ENCODE results near the gene GABARAPL2. TPM values are rescaled to one million over a fixed set of nuclear protein-coding genes. Genes with fewer than 3 reads are reported as not detected.

The GABARAPL2 gene
- total and polyA plus RNA-seq, 2 donors = 77.5 to 168 TPM

DNA sequence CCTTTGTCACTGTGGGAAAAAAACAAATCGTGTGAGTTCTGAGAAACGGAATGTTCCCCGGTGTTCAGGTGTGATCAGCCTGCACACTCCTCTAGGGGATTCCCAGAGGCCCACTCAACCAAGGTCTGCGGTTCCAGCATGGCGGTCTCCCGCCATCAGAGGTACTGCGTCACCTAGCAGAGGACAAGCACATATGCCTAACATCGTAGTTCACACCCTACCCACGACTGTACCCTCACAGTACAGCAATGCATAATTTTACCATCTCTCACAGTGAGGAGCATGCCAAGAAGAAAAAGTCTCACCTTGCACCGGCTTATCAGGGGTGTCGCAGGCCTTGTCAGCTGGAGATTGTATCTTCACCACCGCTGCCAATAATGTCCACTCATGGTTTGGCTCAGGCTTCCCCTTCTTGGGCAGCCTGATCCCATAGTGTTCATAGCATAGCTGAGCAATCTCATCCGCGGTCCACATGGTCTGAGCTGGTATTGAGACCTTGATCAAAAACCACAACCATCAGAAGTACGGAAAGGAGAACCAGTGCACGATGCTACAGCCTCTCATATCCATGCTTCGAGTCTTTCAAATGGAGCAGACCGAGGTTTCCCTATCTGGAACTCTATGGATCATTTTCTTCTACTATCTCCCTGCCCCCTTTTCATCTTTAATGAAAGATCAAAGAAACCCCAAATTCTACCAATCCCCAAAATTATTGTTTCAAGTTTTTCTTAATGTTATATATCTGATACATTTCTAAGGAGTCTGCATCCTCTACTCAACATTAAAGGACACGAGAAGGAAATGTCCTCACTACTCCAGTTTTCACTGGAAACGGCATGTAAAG lies 54.4 kb downstream of the GABARAPL2 start:
- no peak for DNase-seq (ENCODE audit: extremely low spot score)
- H3K36me3 ChIP-seq (ENCODE audit: insufficient read depth) = no peaks in the 10 kb centered on the region
- H3K4me3 ChIP-seq (ENCODE audit: low read depth, low read length) = no peak overlapping the region
- peaks cover 1% of the 10 kb centered on the region for H3K4me1 ChIP-seq (ENCODE audit: insufficient read depth)
- H3K27ac ChIP-seq (ENCODE audit: low read depth) = no peak overlapping the region
- WGBS = 87% methylated on average over 20 of the region's 20 CpGs

DNA sequence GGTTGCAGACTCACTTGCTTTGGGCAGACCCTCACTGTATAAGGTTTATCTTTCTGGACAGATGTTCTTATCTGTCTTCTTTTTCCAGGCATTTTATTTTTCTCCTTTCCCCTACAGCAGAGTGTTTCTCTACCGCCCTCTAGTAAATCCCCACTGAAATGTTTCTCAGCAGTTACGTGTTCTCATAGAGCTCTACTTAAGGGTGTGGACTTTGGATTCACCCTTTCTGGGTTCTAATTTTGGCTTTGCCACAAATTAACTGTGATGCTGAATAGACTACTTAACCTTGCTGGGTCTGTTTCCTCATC lies 54.9 kb downstream of the GABARAPL2 start:
- no peak overlapping the region for H3K4me3 ChIP-seq (ENCODE audit: low read depth, low read length)
- H3K4me1 ChIP-seq (ENCODE audit: insufficient read depth) = peaks cover 1% of the 10 kb centered on the region
- no peak overlapping the region for H3K27ac ChIP-seq (ENCODE audit: low read depth)
- no peaks in the 10 kb centered on the region for H3K36me3 ChIP-seq (ENCODE audit: insufficient read depth)
- WGBS = 9% methylated on average over 2 of the region's 2 CpGs
- no peak for DNase-seq (ENCODE audit: extremely low spot score)

DNA sequence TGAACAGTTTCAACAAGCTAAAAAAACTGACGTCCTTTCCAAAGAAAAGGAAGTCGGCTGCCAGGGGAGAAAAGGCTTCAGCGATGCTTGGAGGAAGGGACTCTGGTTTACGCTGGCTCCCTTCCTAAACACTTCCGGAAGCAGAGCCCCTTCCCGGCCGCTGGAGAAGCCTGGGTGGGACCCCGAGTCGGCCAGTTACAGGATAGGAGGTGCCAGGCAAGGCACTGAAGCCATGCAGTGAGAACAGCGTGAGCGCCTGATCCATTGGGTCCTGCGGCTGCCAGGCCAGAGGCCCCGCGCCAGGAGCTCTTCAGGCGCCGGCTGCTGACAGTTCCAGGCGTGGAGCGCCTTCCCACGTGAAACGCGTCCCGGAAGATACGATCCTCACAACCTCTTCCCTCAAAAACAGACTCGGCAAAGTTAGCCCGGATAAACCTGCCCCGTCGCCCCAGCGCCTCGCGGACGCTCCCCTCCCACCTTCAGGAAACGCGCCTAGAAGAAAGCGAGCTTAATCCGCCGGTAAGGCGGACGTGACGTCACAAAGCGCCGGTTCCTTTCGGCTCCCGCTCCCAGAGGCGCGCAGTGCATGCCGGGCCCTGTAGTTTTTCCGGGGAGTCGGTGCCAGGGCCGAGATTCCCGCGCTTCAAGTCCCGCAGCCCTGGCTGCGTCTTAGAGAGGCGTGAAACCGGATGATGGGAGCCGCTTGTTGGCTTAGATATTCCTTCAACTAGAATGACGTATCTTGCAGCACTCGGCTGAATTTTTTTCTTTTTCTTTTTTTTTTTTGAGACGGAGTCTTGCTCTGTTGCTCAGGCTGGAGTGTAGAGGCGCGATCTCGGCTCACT lies 56.8 kb downstream of the GABARAPL2 start, which contains the start of gene ADAT1:
Gene ADAT1, minus strand, starts transcription at position 521 of the 845 bp plus-strand sequence. CDS start 2,482 bp downstream, outside the sequence.
- Histone ChIP-seq H3K4me3 (ENCODE audit: low read depth, low read length) (peak within 1 kb of the TSS; percentile 65), H3K4me1 (ENCODE audit: insufficient read depth) (peaks cover 1% of the 10 kb centered on the region), H3K27ac (ENCODE audit: low read depth) (peak within 1 kb of the TSS; percentile 85), H3K36me3 (ENCODE audit: insufficient read depth) (no peaks in the 10 kb centered on the region)
- WGBS = under 1% methylated on average over 62 of the region's 62 CpGs
- DNase-seq (ENCODE audit: extremely low spot score) = peak; percentile 95

GRCh38 chr16:75624921-75625334 lies 58.7 kb downstream of the GABARAPL2 start:
- H3K36me3 ChIP-seq (ENCODE audit: insufficient read depth) = peaks cover under 1% of the 10 kb centered on the region
- 35% methylated on average over 4 of the region's 4 CpGs for WGBS
- peaks cover 1% of the 10 kb centered on the region for H3K4me1 ChIP-seq (ENCODE audit: insufficient read depth)
- no peak overlapping the region for H3K27ac ChIP-seq (ENCODE audit: low read depth)
- H3K4me3 ChIP-seq (ENCODE audit: low read depth, low read length) = no peak overlapping the region
- DNase-seq (ENCODE audit: extremely low spot score) = no peak

- 87% methylated on average over 4 of the region's 4 CpGs for WGBS
- H3K36me3 ChIP-seq (ENCODE audit: insufficient read depth) = peaks cover 9% of the 10 kb centered on the region
- DNase-seq (ENCODE audit: extremely low spot score) = no peak
These were observed 60.6 kb downstream of the GABARAPL2 start for GRCh38 chr16:75626806-75627205.

More at GRCh38 chr16:75626806-75627205, 60.6 kb downstream of the GABARAPL2 start:
- Histone ChIP-seq H3K4me3 (ENCODE audit: low read depth, low read length) (no peak overlapping the region), H3K27ac (ENCODE audit: low read depth) (no peak overlapping the region), H3K4me1 (ENCODE audit: insufficient read depth) (peaks cover 1% of the 10 kb centered on the region)

Other genes with a start within 250 kb of the GABARAPL2 start
- gene CFDP1, start 132.9 kb upstream of the GABARAPL2 start, total RNA-seq = 78.8 TPM
- gene CFDP1, start 132.9 kb upstream of the GABARAPL2 start, polyA plus RNA-seq = 71.0 TPM
- gene TMEM170A, start 101.7 kb upstream of the GABARAPL2 start, total RNA-seq = 46.7 TPM
- 7.2 TPM for gene TMEM170A, start 101.7 kb upstream of the GABARAPL2 start, polyA plus RNA-seq
- 1.7 TPM for gene CHST6, start 70.9 kb upstream of the GABARAPL2 start, total RNA-seq
- gene CHST6, start 70.9 kb upstream of the GABARAPL2 start, polyA plus RNA-seq = 0.15 TPM
- not detected for gene CHST5, start 30.3 kb upstream of the GABARAPL2 start, total RNA-seq
- gene CHST5, start 30.3 kb upstream of the GABARAPL2 start, polyA plus RNA-seq = 0.09 TPM
- 14.7 TPM for gene TMEM231, start 10.1 kb upstream of the GABARAPL2 start, total RNA-seq
- gene TMEM231, start 10.1 kb upstream of the GABARAPL2 start, polyA plus RNA-seq = 10.7 TPM
- 47.2 TPM for gene ADAT1, start 56.9 kb downstream of the GABARAPL2 start, total RNA-seq
- 16.9 TPM for gene ADAT1, start 56.9 kb downstream of the GABARAPL2 start, polyA plus RNA-seq
- gene KARS1, start 81.3 kb downstream of the GABARAPL2 start, total RNA-seq = 91.1 TPM
- gene KARS1, start 81.3 kb downstream of the GABARAPL2 start, polyA plus RNA-seq = 90.6 TPM
- gene TERF2IP, start 81.4 kb downstream of the GABARAPL2 start, total RNA-seq = 39.1 TPM
- gene TERF2IP, start 81.4 kb downstream of the GABARAPL2 start, polyA plus RNA-seq = 67.7 TPM
- gene CPHXL2, start 110.6 kb downstream of the GABARAPL2 start, total RNA-seq = not detected
- gene CPHXL2, start 110.6 kb downstream of the GABARAPL2 start, polyA plus RNA-seq = not detected
- gene DUXB, start 135.1 kb downstream of the GABARAPL2 start, total RNA-seq = not detected
- gene DUXB, start 135.1 kb downstream of the GABARAPL2 start, polyA plus RNA-seq = not detected
- not detected for gene CPHXL, start 160.1 kb downstream of the GABARAPL2 start, total RNA-seq
- gene CPHXL, start 160.1 kb downstream of the GABARAPL2 start, polyA plus RNA-seq = not detected